ENCODE measurements around the gene PTRHD1. TPM values are rescaled to one million over a fixed set of nuclear protein-coding genes. Genes with fewer than 3 reads are reported as not detected.

PTRHD1 gene
- total RNA-seq, 1 donor from 2014 or later: 32.0 TPM

- H3K27me3 ChIP-seq (ENCODE audit: control insufficient read depth, insufficient read depth, low read length): no peaks in the 10 kb centered on the region
- DNase-seq (ENCODE audit: low read depth): no peak
- TF ChIP-seq CTCF (IDR thresholded peaks at IDR 0.05; ENCODE audit: insufficient read depth, low read length, poor library complexity, severe bottlenecking): no peak
- H3K36me3 ChIP-seq (ENCODE audit: control insufficient read depth, insufficient read depth, low read length): no peaks in the 10 kb centered on the region
- H3K4me3 ChIP-seq (ENCODE audit: low read depth, low read length): no peak overlapping the region
Measured at GRCh38 chr2:24747299-24747698, 45.9 kb downstream of the PTRHD1 start.

GRCh38 chr2:24745825-24746224 lies 47.4 kb downstream of the PTRHD1 start:
- H3K4me3 ChIP-seq (ENCODE audit: low read depth, low read length): no peak overlapping the region
- no peak for TF ChIP-seq CTCF (IDR thresholded peaks at IDR 0.05; ENCODE audit: insufficient read depth, low read length, poor library complexity, severe bottlenecking)
- no peaks in the 10 kb centered on the region for H3K27me3 ChIP-seq (ENCODE audit: control insufficient read depth, insufficient read depth, low read length)
- H3K36me3 ChIP-seq (ENCODE audit: control insufficient read depth, insufficient read depth, low read length): no peaks in the 10 kb centered on the region
- DNase-seq (ENCODE audit: low read depth): no peak

- no peak for DNase-seq (ENCODE audit: low read depth)
- TF ChIP-seq CTCF (IDR thresholded peaks at IDR 0.05; ENCODE audit: insufficient read depth, low read length, poor library complexity, severe bottlenecking): no peak
- Histone ChIP-seq H3K4me3 (ENCODE audit: low read depth, low read length) (no peak overlapping the region), H3K27me3 (ENCODE audit: control insufficient read depth, insufficient read depth, low read length) (no peaks in the 10 kb centered on the region), H3K36me3 (ENCODE audit: control insufficient read depth, insufficient read depth, low read length) (no peaks in the 10 kb centered on the region)
Measured at GRCh38 chr2:24744356-24744755, 48.8 kb downstream of the PTRHD1 start.

GRCh38 chr2:24743924-24744323 lies 49.3 kb downstream of the PTRHD1 start:
- no peaks in the 10 kb centered on the region for H3K36me3 ChIP-seq (ENCODE audit: control insufficient read depth, insufficient read depth, low read length)
- no peak for TF ChIP-seq CTCF (IDR thresholded peaks at IDR 0.05; ENCODE audit: insufficient read depth, low read length, poor library complexity, severe bottlenecking)
- no peak overlapping the region for H3K4me3 ChIP-seq (ENCODE audit: low read depth, low read length)
- no peak for DNase-seq (ENCODE audit: low read depth)
- no peaks in the 10 kb centered on the region for H3K27me3 ChIP-seq (ENCODE audit: control insufficient read depth, insufficient read depth, low read length)

GRCh38 chr2:24742730-24743129 lies 50.5 kb downstream of the PTRHD1 start:
- H3K36me3 ChIP-seq (ENCODE audit: control insufficient read depth, insufficient read depth, low read length): no peaks in the 10 kb centered on the region
- no peak overlapping the region for H3K4me3 ChIP-seq (ENCODE audit: low read depth, low read length)
- DNase-seq (ENCODE audit: low read depth): no peak
- no peak for TF ChIP-seq CTCF (IDR thresholded peaks at IDR 0.05; ENCODE audit: insufficient read depth, low read length, poor library complexity, severe bottlenecking)
- no peaks in the 10 kb centered on the region for H3K27me3 ChIP-seq (ENCODE audit: control insufficient read depth, insufficient read depth, low read length)

- H3K36me3 ChIP-seq (ENCODE audit: control insufficient read depth, insufficient read depth, low read length): no peaks in the 10 kb centered on the region
- no peak for TF ChIP-seq CTCF (IDR thresholded peaks at IDR 0.05; ENCODE audit: insufficient read depth, low read length, poor library complexity, severe bottlenecking)
- no peak overlapping the region for H3K4me3 ChIP-seq (ENCODE audit: low read depth, low read length)
- no peaks in the 10 kb centered on the region for H3K27me3 ChIP-seq (ENCODE audit: control insufficient read depth, insufficient read depth, low read length)
- no peak for DNase-seq (ENCODE audit: low read depth)
Measured at GRCh38 chr2:24740142-24740541, 53.0 kb downstream of the PTRHD1 start.
